NCI-H2081 (cell line): ENCODE data around the gene BTNL3.
"Not testable (repeated sequence)": the region's sequence is repeated elsewhere in the genome, so short reads cannot be mapped to it uniquely, and the experiment has no call there.

Experiments used
- DNase-seq, 2 experiments: peaks; one replicate each; lab custom pipeline; 2025; lab: John Stamatoyannopoulos, UW

BTNL3 gene

GRCh38 chr5:180988592-180988991, at the start of gene BTNL3:
Gene BTNL3, plus strand, starts transcription at chr5:180988846. Its CDS starts 183 bp downstream, at chr5:180989029.
- DNase-seq, result no peak

- DNase-seq, result no peak
These were observed 38.2 kb upstream of the BTNL3 start for GRCh38 chr5:180950291-180950949.

GRCh38 chr5:180959661-180960060, 29.0 kb upstream of the BTNL3 start:
- no peak for DNase-seq

GRCh38 chr5:180960209-180960608, 28.4 kb upstream of the BTNL3 start:
- DNase-seq, result no peak

GRCh38 chr5:180969406-180969805, 19.2 kb upstream of the BTNL3 start:
- DNase-seq, result no peak

- DNase-seq, result no peak
These were observed 18.3 kb upstream of the BTNL3 start for GRCh38 chr5:180970336-180970735.

- DNase-seq, result no peak
These were observed 17.8 kb upstream of the BTNL3 start for GRCh38 chr5:180970875-180971274.

- no peak for DNase-seq
These were observed 13.9 kb upstream of the BTNL3 start for GRCh38 chr5:180974612-180975315.

- no peak for DNase-seq
These were observed 13.3 kb upstream of the BTNL3 start for GRCh38 chr5:180975338-180975737.

- no peak for DNase-seq
These were observed 12.1 kb upstream of the BTNL3 start for GRCh38 chr5:180976518-180976917.

- no peak for DNase-seq
These were observed 10.8 kb upstream of the BTNL3 start for GRCh38 chr5:180977852-180978251.

- no peak for DNase-seq
These were observed 6.5 kb upstream of the BTNL3 start for GRCh38 chr5:180982008-180982741.

GRCh38 chr5:180988016-180988415, 630 bp upstream of the BTNL3 start:
- DNase-seq, result no peak

- DNase-seq, result no peak
These were observed 1.6 kb downstream of the BTNL3 start for GRCh38 chr5:180990086-180990881.

- no peak for DNase-seq
These were observed 2.2 kb downstream of the BTNL3 start for GRCh38 chr5:180990882-180991242.

GRCh38 chr5:181001947-181002346, 13.3 kb downstream of the BTNL3 start:
- DNase-seq, result no peak

GRCh38 chr5:181005791-181006190, 17.1 kb downstream of the BTNL3 start:
- DNase-seq, result no peak

GRCh38 chr5:181008136-181008535, 19.5 kb downstream of the BTNL3 start:
- no peak for DNase-seq

- not testable (repeated sequence) for DNase-seq
These were observed 21.4 kb downstream of the BTNL3 start for GRCh38 chr5:181010018-181010417.

GRCh38 chr5:181014654-181015053, 26.0 kb downstream of the BTNL3 start:
- not testable (repeated sequence) for DNase-seq

- DNase-seq, result not testable (repeated sequence)
These were observed 28.8 kb downstream of the BTNL3 start for GRCh38 chr5:181017448-181017847.

GRCh38 chr5:181020688-181021087, 32.0 kb downstream of the BTNL3 start:
- DNase-seq, result no peak
